Gastroesophageal sphincter (tissue), 4 donors: Measurements from ENCODE around the gene TMTC2. TPM values are rescaled to one million over a fixed set of nuclear protein-coding genes. Genes with fewer than 3 reads are reported as not detected.

Experiments used
- ATAC-seq: fragments of 150-250 bp; one replicate; pipeline ENCODE4 v1.9.1; 2016; ENCODE audit warnings: mild to moderate bottlenecking, moderate library complexity
- H3K27ac ChIP-seq, 4 donors: fragments of 200-600 bp; sonication (generic) in 3 of 4; 1 replicate in 3 of 4; 2 replicates in 1 of 4; pipeline ENCODE4 v1.5.1; 2016 to 2019
- H3K27me3 ChIP-seq: fragments of 200-600 bp; sonication (generic); one replicate; pipeline ENCODE4 v1.5.1; 2019
- H3K36me3 ChIP-seq, 2 donors: fragments of 200-600 bp; sonication (generic); one replicate each; pipeline ENCODE4 v1.5.1; 2019; ENCODE audit warnings: control low read depth in 1 of 2
- H3K4me1 ChIP-seq, 3 donors: fragments of 200-600 bp; sonication (generic); 1 replicate in 2 of 3; 2 replicates in 1 of 3; pipeline ENCODE4 v1.5.1; 2016 to 2019; ENCODE audit warnings: control low read depth in 2 of 3
- H3K4me3 ChIP-seq, 2 donors: fragments of 200-600 bp; sonication (generic); one replicate each; pipeline ENCODE4 v1.5.1; 2019; ENCODE audit warnings: mild to moderate bottlenecking in 1 of 2, moderate library complexity in 1 of 2
- H3K9me3 ChIP-seq, 3 donors: fragments of 200-600 bp; sonication (generic); one replicate each; pipeline ENCODE4 v1.5.1; 2017 to 2019; ENCODE audit warnings: control low read depth in 2 of 3
- CTCF ChIP-seq, 4 experiments: fragments of 200-600 bp in 2 of 4; fragments of 450-650 bp in 2 of 4; sonication (generic) in 1 of 4; IDR thresholded peaks; one replicate each; pipeline ENCODE4 v1.5.1; 2017 to 2019; ENCODE audit warnings: antibody characterized with exemption in 4 of 4, mild to moderate bottlenecking in 2 of 4, moderate library complexity in 2 of 4
- EP300 ChIP-seq: sonication (generic); formaldehyde crosslinking; IDR thresholded peaks from one replicate; pipeline ENCODE4 v1.6.1; 2017; ENCODE audit warnings: antibody characterized with exemption, mild to moderate bottlenecking
- POLR2A ChIP-seq, 2 donors: fragments of 450-650 bp; IDR thresholded peaks; one replicate each; pipeline ENCODE4 v1.6.1; 2017; ENCODE audit warnings: antibody characterized with exemption in 2 of 2, mild to moderate bottlenecking in 2 of 2, moderate library complexity in 1 of 2
- POLR2AphosphoS5 ChIP-seq: sonication (generic); formaldehyde crosslinking; IDR thresholded peaks from one replicate; pipeline ENCODE4 v1.6.1; 2017; ENCODE audit warnings: antibody characterized with exemption
- WGBS, 2 donors: methylation state at CpG; one replicate each; pipeline ENCODE4 v1.1.5; 2018; ENCODE audit warnings: low coverage in 1 of 2; 5-methylcytosine and 5-hydroxymethylcytosine counted together
- small RNA-seq, 4 donors: library from RNA; depleted of rRNA; stranded (forward); fragments of <200 nt; gene quantifications; one replicate each; pipeline ENCODE3, GENCODE V24; 2016
- total RNA-seq, 4 donors: library from RNA; depleted of rRNA; stranded (reverse); fragments of >200 nt; gene quantifications; one replicate each; pipeline ENCODE4 v1.1.0, GENCODE V29; 2016

TMTC2 gene
- total RNA-seq, 4 donors from 2014 or later, result 7.4 to 21.8 (median 16.0) TPM

GRCh38 chr12:83179999-83180398, 493.3 kb downstream of the TMTC2 start:
- TF ChIP-seq POLR2A (IDR thresholded peaks at IDR 0.05) (no peak), EP300 (no peak), CTCF (IDR thresholded peaks at IDR 0.05) (no peak), POLR2AphosphoS5 (no peak)
- ATAC-seq, result no peak
- Histone ChIP-seq H3K27me3 (no peaks in the 10 kb centered on the region), H3K27ac (no peak overlapping the region), H3K4me3 (no peak overlapping the region), H3K4me1 (no peaks in the 10 kb centered on the region), H3K36me3 (no peaks in the 10 kb centered on the region), H3K9me3 (no peaks in the 10 kb centered on the region)

DNA sequence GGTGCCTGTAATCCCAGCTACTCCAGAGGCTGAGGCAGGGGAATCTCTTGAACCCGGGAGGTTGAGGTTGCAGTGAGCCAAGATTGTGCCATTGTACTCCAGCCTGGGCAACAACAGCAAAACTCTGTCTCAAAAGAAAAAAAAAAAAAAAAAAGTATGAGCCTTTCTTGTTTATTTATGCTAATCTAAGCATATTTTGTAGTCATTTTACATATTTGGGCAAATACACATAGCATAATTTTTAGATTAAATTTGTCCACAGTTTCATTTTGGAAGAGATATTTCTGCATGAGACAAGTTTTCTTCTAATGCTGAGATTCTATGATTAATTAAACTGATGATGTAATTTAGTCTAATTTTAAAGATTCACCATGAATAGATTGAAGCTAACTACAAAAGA, 494.4 kb downstream of the TMTC2 start:
- Histone ChIP-seq H3K27ac (no peak overlapping the region), H3K36me3 (no peaks in the 10 kb centered on the region), H3K4me1 (peaks cover 0 to 10% (median 0%) of the 10 kb centered on the region in 3 donors), H3K27me3 (no peaks in the 10 kb centered on the region), H3K9me3 (no peaks in the 10 kb centered on the region), H3K4me3 (no peak overlapping the region)
- 64 to 71% methylated on average over 1 of the region's 1 CpG for WGBS, 2 donors
- ATAC-seq, result no peak
- TF ChIP-seq POLR2A (IDR thresholded peaks at IDR 0.05) (no peak), EP300 (no peak), POLR2AphosphoS5 (no peak), CTCF (IDR thresholded peaks at IDR 0.05) (no peak)

DNA sequence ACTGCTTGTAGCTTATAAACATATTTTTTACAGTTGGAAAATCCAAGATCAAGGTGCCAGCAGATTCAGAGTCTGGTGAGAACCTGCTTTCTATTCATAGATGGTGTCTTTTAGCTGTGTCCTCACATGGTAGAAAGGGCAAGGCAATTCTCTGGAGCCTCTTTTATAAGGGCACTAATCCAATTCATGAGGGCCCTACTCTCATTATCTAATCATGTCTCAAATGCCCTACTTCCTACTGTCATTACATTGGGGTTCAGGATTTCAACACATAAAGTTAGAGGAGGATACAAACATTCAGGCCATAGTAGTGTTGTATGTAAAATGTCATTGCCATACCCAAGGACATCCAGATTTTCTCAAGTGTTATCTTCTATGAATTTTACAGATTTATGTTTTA, 496.4 kb downstream of the TMTC2 start:
- Histone ChIP-seq H3K27me3 (no peaks in the 10 kb centered on the region), H3K27ac (no peak overlapping the region), H3K4me1 (peaks cover 0 to 11% (median 0%) of the 10 kb centered on the region in 3 donors), H3K9me3 (no peaks in the 10 kb centered on the region), H3K36me3 (no peaks in the 10 kb centered on the region), H3K4me3 (no peak overlapping the region)
- no peak for TF ChIP-seq CTCF (IDR thresholded peaks at IDR 0.05)
- ATAC-seq, result no peak

Small RNAs within 50 kb of the gene (small RNA-seq; reads per million reads assigned to genes)
- gene RNU6-977P, result 0 reads per million in 4 donors
